ENCODE data around the gene IKBKE. TPM values are rescaled to one million over a fixed set of nuclear protein-coding genes. Genes with fewer than 3 reads are reported as not detected.

The IKBKE gene
- polyA plus RNA-seq, 1 donor (not counting 4 experiments of a cell fraction or from before 2014, with no cell fraction given) = 8.9 TPM

DNA sequence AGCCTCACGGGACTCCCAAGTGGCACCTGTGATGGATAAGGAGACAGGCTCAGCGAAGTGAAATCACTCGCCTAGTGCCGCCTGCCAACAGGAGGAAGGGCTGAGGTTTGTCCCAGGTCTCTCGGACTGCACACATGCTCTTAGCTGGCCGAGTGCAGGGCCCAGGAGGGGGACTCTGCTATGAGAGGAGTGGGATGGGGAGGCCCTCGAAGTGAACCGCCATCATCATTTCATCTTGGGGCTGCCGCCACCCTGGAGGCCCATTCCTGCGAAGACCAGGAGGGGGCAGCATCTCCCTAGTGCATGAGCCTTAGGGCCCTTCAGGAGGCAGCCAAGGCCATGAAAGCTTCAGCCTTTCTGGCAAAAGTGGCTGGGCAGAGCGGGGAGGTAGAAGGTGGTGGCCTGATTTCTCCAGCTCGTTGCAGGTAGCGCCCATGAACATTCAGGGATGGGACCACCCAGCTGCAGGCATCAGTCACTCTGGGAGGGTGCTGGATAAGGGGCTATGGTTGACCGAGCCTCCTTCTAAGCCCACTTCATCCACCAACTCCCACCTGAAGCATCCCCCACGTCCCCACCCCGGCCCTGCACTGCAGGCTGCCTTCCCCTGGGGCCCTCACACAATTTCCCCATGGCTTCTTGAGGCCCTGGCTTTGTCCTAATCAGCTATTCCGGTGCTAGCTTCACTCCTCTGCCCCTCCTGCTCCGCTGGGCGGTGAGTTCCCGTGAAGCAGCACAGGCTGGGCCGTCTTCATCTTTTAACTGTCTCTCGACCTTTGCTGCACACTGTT is 19.9 kb downstream of the IKBKE start:
- no peaks in the 10 kb centered on the region for H3K9me3 ChIP-seq (ENCODE audit: control insufficient read depth, low read depth, low read length)
- no peak overlapping the region for H3K4me2 ChIP-seq (ENCODE audit: control insufficient read depth, extremely low read depth, insufficient read depth, low read depth, low read length)
- H3K4me3 ChIP-seq (ENCODE audit: control insufficient read depth in 2 of 3, extremely low read depth in 1 of 3, insufficient read depth in 2 of 3, low read depth in 1 of 3, low read length in 3 of 3) = no peak overlapping the region
- H3K27ac ChIP-seq (ENCODE audit: control insufficient read depth, insufficient read depth, low read length) = no peak overlapping the region
- H3K27me3 ChIP-seq (ENCODE audit: control insufficient read depth, extremely low read depth, insufficient read depth, low read length) = no peaks in the 10 kb centered on the region
- FAIRE-seq (peak; percentile 53), DNase-seq (ENCODE audit: low read depth, low spot score) (no peak)
- dilution Hi-C loops (cut with MboI; ENCODE audit: extremely low pct_ligation_motif_present, low sequenced_read_pairs) = no loop called here
- no peak for TF ChIP-seq EZH2 (IDR thresholded peaks at IDR 0.05; ENCODE audit: low read length)
- TF ChIP-seq, protein P1, sequence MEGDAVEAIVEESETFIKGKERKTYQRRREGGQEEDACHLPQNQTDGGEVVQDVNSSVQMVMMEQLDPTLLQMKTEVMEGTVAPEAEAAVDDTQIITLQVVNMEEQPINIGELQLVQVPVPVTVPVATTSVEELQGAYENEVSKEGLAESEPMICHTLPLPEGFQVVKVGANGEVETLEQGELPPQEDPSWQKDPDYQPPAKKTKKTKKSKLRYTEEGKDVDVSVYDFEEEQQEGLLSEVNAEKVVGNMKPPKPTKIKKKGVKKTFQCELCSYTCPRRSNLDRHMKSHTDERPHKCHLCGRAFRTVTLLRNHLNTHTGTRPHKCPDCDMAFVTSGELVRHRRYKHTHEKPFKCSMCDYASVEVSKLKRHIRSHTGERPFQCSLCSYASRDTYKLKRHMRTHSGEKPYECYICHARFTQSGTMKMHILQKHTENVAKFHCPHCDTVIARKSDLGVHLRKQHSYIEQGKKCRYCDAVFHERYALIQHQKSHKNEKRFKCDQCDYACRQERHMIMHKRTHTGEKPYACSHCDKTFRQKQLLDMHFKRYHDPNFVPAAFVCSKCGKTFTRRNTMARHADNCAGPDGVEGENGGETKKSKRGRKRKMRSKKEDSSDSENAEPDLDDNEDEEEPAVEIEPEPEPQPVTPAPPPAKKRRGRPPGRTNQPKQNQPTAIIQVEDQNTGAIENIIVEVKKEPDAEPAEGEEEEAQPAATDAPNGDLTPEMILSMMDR (optimal IDR thresholded peaks at IDR 0.05 in 1 of 3, IDR thresholded peaks at IDR 0.05 in 1 of 3, conservative IDR thresholded peaks at IDR 0.05 in 1 of 3; ENCODE audit: extremely low read depth in 1 of 3, insufficient read depth in 2 of 3, low read length in 3 of 3) = peak; percentile 94 to 99 (median 97)
- H3K4me1 ChIP-seq (ENCODE audit: control insufficient read depth, extremely low read depth, insufficient read depth, low read length) = no peaks in the 10 kb centered on the region
- no peaks in the 10 kb centered on the region for H3K79me2 ChIP-seq (ENCODE audit: control insufficient read depth, insufficient read depth, low read length)
- no peak overlapping the region for H2AFZ ChIP-seq (ENCODE audit: control insufficient read depth, low read length)
- H3K9ac ChIP-seq (ENCODE audit: control insufficient read depth, extremely low read depth, insufficient read depth, low read length) = no peak overlapping the region
- H4K20me1 ChIP-seq (ENCODE audit: control insufficient read depth, extremely low read depth, insufficient read depth, low read length) = no peaks in the 10 kb centered on the region
- H3K9me1 ChIP-seq (ENCODE audit: control insufficient read depth, extremely low read depth, insufficient read depth, low read length) = no peaks in the 10 kb centered on the region
- H3K36me3 ChIP-seq (ENCODE audit: control insufficient read depth in 2 of 2, extremely low read depth in 1 of 2, insufficient read depth in 2 of 2, low read length in 2 of 2) = peaks cover 2 to 22% of the 10 kb centered on the region in 2 experiments

DNA sequence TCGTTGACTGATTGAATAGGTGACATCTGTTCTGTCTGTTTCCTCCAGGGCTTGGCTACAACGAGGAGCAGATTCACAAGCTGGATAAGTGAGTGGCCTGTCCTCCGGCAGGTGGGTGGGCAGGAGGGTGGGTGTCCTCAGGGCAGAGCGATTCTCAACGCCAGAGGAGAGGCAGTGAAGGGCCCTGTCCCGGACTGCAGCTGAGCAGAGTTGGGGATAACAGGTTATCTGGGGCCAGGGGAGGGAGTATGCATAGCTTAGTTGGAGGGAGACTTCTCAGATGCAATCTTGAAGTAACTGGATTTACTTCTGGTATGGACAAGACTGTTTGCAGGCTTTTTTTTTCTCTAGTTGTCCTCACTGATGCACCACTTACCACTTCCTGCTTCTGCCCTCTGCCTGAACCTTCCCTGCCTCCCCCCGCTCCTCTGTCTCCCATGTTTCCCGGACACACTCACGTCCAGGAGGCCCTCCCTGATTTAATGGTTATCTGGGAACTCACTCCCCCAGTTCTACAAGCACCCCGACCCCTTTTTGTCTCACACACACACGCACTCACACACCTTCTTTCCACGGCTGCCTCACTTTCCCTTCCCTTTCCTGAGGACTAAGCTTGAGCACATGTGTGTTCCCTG is 20.6 kb downstream of the IKBKE start:
- no peaks in the 10 kb centered on the region for H3K9me1 ChIP-seq (ENCODE audit: control insufficient read depth, extremely low read depth, insufficient read depth, low read length)
- no peak overlapping the region for H3K4me3 ChIP-seq (ENCODE audit: control insufficient read depth in 2 of 3, extremely low read depth in 1 of 3, insufficient read depth in 2 of 3, low read depth in 1 of 3, low read length in 3 of 3)
- H4K20me1 ChIP-seq (ENCODE audit: control insufficient read depth, extremely low read depth, insufficient read depth, low read length) = no peaks in the 10 kb centered on the region
- H3K4me2 ChIP-seq (ENCODE audit: control insufficient read depth, extremely low read depth, insufficient read depth, low read depth, low read length) = no peak overlapping the region
- TF ChIP-seq, protein P1 (optimal IDR thresholded peaks at IDR 0.05 in 1 of 3, IDR thresholded peaks at IDR 0.05 in 1 of 3, conservative IDR thresholded peaks at IDR 0.05 in 1 of 3; ENCODE audit: extremely low read depth in 1 of 3, insufficient read depth in 2 of 3, low read length in 3 of 3) = no peak
- no peaks in the 10 kb centered on the region for H3K4me1 ChIP-seq (ENCODE audit: control insufficient read depth, extremely low read depth, insufficient read depth, low read length)
- FAIRE-seq (no peak), DNase-seq (ENCODE audit: low read depth, low spot score) (no peak)
- no peak overlapping the region for H3K27ac ChIP-seq (ENCODE audit: control insufficient read depth, insufficient read depth, low read length)
- H3K9me3 ChIP-seq (ENCODE audit: control insufficient read depth, low read depth, low read length) = no peaks in the 10 kb centered on the region
- H3K36me3 ChIP-seq (ENCODE audit: control insufficient read depth in 2 of 2, extremely low read depth in 1 of 2, insufficient read depth in 2 of 2, low read length in 2 of 2) = peaks cover 2 to 22% of the 10 kb centered on the region in 2 experiments
- dilution Hi-C loops (cut with MboI; ENCODE audit: extremely low pct_ligation_motif_present, low sequenced_read_pairs) = no loop called here
- no peaks in the 10 kb centered on the region for H3K79me2 ChIP-seq (ENCODE audit: control insufficient read depth, insufficient read depth, low read length)
- H2AFZ ChIP-seq (ENCODE audit: control insufficient read depth, low read length) = no peak overlapping the region
- H3K27me3 ChIP-seq (ENCODE audit: control insufficient read depth, extremely low read depth, insufficient read depth, low read length) = no peaks in the 10 kb centered on the region
- no peak overlapping the region for H3K9ac ChIP-seq (ENCODE audit: control insufficient read depth, extremely low read depth, insufficient read depth, low read length)

Data from keratinocyte (primary cell).